ENCODE data around the gene SLC28A1.
A peak's percentile ranks its signal among the peaks of the same experiment; 100 is the strongest.
"Not testable (repeated sequence)": the region's sequence is repeated elsewhere in the genome, so short reads cannot be mapped to it uniquely, and the experiment has no call there.

The SLC28A1 gene

DNA sequence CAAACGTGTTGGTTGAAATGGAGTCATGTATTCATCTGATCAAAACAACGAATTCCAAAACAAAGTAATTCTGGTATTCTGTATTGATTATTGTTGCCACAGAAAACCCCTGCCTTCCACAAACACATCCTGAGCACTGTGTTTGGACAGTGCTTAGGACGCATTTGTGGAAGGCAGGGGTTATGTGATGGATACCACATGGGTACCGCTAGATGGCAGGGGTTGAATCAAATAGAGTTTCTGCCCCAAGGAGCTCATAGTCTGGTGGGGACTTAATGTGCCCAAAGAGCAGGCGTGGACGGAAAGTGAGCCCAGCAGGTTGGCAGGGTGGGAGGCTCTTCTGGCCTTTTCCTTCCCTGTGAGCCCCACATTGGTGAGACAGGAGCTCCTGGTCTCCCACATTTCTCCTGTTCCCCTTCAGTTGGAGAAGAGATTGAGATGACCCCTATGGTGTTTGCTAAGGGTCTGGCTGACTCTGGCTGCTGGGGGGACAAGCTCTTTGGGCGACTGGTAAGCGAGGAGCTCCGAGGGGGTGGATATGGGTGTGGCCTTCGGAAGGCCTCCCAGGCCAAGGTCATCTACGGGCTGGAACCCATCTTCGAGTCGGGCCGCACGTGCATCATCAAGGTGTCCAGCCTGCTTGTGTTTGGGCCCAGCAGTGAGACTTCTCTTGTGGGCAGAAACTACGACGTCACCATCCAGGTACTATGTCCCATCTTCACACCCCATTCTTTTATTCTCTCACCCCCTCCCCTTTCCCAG lies 22.1 kb upstream of the SLC28A1 start:
- DNase-seq (ENCODE audit: low spot score): no peak

DNA sequence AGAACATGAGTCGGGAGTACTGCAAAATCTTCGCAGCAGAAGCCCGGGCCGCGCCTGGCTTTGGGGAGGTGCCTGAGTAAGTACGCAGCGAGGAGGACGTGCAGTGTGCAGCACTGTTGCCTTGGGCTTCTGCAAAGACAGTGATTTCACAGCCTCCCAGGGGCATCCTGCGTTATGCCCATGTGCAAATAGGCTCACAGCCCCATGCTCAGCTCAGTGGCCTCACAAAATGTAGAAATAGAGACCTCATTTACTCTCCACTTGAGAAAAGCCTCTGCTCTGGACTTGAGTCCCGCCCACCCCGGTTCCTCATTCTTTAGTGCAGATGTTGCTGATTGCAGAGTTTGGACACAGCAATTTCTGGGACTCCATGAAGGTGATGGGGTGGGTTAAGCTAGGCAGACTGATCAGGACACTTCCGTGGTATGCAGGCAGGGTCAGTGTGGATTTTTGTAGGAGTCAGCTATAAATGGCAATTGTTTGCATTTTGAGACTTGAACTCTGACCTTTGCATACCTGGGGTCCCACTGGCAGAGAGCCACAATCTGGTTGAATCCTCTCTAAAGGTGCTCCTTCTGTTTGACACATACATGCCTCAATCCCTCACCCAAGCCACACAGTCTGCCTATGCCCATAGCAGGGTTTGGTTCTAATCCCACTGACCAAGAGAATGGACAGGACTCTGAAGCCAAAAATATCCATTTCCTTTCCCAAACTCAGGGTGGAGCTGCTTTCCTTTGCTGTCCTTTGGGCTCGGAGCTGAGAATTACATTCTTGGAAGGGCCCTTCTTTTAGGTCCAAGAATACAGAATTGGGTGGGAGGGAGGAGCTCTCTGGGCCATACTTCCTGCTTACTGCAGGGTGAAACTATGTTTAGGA lies 20.7 kb upstream of the SLC28A1 start:
- DNase-seq (ENCODE audit: low spot score): no peak

DNA sequence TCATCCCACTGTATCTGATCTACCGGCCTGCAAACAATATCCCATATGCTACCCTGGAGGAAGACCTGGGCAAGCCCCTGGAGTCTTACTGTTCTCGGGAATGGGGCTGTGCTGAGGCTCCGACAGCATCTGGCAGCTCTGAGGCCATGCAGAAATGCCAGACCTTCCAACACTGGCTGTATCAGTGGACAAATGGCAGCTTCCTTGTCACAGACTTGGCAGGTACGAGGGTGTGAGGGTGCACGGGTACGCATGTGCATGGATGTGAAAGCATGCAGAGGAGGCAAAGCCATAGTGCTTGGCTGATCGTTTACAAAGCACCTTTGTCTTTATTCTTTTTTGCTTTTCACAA lies 20.0 kb upstream of the SLC28A1 start:
- DNase-seq (ENCODE audit: low spot score): no peak

DNA sequence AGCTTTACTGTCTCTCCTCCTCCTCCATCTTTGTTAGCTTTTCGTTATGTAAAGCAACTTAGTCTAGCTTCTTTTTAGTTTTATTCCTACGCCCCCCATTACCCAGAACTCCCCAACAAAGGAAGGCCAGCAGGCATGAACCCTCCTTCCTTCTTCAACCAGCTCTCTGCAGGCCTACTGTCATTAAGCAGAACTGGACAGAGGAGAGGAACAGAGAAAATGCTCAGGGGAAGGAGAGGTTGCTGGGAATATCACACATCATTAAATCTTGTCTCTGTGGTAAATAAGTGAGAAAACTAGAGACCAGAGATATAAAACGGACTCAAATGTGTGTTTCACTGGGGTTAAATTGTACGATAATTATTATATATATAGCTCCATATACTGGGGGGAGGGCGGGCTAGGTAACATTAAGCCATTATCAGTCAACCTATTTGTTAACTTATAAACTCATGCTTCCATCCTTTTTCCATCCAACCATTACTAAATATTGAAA lies 19.3 kb upstream of the SLC28A1 start:
- no peak for DNase-seq (ENCODE audit: low spot score)

DNA sequence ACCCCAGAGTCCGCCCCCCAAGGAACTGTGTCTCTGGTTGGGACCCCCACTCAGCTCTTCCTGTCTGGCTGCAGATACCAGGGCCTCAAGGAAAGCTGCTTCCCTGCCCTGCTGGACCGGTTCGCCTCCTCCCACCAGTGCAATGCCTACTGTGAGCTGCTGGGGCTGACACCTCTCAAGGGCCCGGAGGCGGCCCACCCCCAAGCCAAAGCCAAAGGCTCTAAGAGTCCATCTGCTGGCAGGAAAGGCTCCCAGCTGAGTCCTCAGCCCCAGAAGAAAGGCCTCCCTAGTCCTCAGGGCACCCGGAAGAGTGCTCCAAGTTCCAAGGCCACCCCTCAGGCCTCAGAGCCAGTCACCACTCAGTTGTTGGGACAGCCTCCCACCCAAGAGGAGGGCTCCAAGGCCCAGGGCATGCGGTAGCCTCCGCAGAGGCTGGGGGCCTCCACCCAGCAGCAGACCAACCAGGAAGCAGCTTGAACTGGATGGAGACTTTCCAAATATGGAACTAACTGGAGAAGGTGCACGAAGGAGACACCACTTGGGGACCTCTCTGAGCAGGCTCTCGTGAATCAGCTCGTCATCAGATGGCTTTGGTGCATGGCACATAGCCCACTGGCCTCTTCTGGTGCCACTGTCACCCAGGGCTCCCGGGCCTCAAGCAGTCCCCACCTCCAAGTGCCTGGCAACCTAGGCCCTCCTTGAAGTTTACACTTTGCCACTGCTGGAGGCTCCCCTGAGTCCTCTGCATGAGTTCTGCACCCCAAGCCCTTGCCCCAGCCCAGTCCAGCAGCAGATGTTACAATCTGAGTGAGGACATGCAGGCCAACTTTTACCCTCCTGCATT lies 16.2 kb upstream of the SLC28A1 start:
- no peak for DNase-seq (ENCODE audit: low spot score)

DNA sequence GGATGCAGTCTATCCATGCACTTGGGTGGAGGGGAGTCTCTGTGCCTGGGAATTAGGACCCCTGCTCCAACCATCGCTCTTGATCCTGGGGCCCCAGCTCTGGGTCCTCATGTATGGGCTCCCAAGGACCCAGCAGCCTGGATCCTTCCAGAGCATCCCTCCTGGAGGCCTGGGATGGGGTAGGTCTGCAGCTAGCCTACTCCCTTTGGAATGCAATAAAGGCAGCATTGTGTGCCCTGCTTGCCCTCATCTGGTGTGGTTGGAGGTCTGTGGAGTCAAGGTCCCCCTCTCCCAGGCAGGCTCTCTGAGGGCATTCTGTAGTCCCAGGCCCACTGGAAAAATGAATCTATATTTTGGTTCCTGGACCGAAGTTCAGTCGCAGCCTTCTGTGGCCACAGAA lies 15.0 kb upstream of the SLC28A1 start:
- DNase-seq (ENCODE audit: low spot score): no peak

DNA sequence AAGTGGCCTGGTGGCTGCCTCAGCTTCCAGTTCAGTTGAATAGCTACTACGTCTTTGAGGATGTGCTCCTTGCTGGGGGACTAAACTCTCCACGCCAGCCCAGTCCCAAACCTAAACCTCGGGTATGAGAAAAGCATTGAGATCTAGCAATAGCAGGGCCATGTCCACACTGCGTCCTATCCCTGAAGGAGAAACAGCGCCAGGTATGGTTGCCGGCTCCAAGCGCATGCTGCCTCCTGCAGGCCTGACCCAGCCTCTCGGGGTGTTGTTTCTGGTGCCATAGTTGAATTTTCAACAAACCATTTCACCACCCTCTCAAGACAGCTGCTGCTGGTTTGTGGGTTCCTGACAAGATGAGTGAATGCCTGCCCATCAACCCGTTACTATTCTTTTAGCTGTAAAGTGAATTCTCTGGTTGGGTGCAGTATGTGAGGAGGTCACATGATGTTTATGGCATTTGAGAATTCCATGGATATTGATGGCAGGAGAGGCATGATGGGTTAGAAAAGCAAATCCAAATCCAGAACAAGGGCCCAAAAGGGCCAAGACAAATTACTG lies 13.0 kb upstream of the SLC28A1 start:
- DNase-seq (ENCODE audit: low spot score): no peak

DNA sequence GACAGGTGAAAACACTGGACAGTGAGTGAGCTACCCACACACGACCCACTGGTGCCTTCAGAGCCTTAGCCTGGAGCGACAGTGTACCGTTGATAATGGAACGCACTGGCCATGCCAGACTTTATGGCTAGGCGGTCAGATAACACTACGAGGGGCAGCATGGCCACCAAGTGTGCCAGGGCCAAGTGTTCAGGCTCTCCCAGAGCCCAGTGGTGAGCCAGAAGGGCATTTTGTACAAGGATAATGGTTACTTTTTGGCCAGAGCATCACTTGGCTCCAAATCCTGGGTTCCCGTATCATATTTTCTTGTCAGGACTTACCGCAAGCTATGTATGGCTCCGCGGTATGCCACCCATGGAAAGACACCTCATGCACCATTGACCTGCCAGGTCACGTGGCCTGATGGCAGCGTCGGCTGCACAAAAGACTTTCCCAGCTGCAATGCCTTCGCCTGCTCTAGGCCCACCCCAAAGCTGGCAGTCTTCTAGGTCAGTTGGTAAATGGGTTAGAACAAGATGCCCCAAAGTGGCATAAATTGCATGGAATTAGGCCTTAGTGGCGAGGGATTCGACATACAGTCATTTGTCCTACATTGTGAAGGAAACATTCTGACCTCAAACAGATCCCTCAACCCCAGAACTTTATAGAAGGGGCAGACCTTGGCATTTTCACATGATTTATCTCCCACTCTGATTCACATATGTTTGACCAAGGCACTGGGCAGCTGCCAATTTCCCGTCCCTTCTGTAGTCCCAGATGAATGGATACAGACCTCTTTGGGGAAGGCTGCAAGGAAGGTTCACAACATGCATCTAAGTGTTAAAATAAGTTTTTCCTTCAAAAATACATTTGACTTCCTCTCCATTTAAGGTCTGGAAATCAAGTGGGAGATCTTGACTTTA lies 12.2 kb upstream of the SLC28A1 start:
- DNase-seq (ENCODE audit: low spot score): no peak

DNA sequence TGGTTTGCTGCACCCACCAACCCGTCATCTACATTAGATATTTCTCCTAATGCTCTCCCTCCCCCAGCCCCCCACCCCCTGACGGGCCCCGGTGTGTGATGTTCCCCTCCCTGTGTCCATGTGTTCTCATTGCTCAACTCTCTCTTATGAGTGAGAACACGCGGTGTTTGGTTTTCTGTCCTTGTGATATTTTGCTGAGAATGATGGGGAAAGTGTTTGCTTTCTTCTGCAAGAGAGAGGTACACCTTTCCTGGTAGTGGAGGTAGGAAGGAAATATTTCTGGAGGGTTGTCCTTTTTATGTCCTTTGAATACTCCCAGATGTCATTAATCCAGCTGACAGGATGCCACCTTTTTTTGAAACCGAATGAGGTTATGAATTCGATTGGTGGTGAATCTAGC lies 10.5 kb upstream of the SLC28A1 start:
- DNase-seq (ENCODE audit: low spot score): no peak

DNA sequence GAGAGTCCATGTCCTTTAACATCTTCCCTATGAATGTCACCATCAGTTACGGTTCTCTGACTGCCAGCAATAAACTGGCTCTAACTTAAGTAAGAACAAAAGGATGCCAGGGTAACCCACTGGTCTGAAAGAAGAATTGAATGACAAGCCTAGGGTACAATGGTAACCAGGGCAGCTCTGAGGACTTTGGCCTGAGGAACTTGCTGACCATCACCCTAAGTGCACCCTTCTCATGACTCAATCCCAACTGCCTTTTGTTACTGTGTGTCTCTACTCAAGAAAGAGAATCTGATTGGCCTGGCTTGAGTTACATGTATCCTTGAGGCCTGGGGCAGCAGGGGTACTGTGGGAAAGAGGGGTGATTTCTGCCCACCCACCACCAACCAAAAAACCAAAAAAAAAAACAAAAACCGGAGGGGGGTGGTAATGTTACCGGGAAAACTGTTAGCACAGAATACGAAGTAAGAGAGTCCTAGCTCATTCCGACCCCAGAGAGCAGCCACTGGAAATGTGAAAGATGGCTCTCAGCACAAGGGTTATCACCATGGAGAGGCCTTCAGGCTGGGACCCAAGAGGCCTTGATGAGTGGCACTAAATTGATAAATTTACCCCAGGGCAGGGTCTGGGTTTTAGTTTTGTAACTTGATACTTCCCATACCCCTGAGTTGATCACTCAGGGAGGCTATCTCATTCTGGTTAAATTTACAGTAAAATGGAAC lies 9.3 kb upstream of the SLC28A1 start:
- peak; percentile 53 for DNase-seq (ENCODE audit: low spot score)

DNA sequence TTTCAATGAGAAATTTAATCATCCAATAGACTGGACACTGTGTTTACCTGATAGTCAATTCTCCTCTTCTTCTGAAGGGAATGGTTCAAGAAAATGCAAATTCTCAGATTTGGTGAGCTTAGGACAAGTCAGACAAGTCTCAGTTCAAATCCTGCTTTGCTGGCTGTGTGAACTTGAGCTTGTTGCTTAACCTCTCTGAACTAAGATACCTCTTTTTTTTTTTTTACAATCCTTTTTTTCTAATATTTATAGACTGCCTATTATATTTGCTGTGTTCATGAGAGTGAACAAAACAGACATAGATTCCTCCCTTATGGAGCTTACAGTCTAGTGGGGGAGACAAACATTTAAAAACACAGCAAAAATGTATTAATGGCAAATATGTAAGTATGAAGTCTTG lies 8.2 kb upstream of the SLC28A1 start:
- no peak for DNase-seq (ENCODE audit: low spot score)

DNA sequence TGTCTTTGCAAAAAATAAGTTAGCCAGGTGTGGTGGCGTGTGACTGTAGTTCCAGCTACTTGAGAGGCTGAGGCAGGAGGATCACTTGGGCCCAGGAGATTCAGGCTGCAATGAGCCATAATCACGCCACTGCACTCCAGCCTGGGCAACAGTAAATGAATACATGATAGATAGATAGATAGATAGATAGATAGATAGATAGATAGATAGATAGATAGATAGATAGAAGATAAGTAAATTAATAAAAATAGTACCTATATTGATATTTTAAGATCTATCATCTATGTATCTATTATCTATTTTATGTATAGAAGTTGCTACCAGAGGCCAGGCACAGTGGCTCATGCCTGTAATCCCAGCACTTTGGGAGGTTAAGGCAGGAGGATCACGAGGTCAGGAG lies 6.8 kb upstream of the SLC28A1 start:
- DNase-seq (ENCODE audit: low spot score): not testable (repeated sequence)

DNA sequence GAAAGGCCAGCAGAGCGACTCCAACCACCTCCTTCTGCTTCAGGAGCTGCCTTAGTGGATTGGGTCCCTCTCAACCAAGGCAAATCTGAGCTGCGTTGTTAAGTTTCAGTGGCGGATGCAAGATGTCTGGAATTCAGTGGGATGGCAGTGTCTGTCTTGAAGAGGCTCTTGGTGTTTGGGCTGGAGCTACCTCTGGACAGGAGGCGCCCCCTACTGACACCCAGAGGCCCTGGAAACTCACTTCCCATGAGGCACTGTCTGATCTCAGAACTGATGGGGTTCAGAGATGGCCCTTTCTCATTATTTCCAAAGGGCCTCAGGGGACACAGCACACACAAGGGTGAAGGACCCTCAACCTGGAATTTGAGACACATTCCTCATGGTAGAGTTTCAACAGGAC lies 6.0 kb upstream of the SLC28A1 start:
- DNase-seq (ENCODE audit: low spot score): peak; percentile 56

DNA sequence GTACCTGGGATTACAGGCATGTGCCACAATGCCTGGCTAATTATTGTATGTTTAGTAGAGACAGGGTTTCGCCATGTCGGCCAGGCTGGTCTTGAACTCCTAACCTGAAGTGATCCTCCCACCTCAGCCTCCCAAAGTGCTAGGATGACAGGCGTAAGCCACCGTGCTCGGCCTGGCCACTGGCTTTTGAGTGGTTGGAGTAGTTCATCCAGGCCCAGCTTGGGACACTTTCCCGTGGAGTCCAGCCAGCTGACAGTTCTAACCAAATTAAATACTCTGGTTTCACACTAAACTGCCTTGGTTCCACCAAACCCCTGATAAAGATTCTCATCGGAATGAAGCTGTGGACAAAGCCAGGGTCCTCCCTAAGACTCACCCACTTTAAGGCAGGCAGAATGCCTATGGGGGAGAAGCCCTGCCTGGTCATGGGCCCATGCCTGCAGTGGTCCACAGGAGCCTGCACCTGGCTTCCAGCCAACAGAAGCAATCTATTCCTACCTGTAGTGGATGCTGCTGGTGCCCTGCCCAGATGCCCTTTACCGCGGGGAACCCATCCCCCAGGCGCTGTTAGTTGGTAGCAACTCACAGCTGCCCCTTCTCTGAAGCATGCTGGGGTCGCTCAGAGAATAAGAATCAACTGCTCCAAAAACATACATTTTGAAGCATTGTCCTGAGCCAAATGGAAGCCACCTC lies 5.2 kb upstream of the SLC28A1 start:
- DNase-seq (ENCODE audit: low spot score): no peak

DNA sequence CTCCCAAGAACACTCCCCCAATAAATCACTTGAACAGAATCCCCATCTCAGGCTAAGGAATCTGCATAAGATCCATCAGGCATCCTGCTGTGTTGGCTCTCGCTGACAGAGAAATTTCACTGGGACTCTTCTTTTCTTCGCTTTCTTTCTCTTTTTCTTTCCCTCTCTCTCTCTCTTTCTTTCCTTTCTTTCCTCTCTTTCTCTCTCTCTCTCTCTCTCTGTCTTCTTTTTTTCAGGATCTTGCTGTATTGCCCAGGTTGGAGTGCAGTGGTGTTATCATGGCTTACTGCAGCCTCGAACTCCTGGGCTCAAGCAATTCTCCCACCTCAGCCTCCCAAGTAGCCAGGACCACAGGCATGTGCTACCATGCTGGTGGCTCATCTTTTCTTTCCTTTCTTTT lies 4.5 kb upstream of the SLC28A1 start:
- no peak for DNase-seq (ENCODE audit: low spot score)

DNA sequence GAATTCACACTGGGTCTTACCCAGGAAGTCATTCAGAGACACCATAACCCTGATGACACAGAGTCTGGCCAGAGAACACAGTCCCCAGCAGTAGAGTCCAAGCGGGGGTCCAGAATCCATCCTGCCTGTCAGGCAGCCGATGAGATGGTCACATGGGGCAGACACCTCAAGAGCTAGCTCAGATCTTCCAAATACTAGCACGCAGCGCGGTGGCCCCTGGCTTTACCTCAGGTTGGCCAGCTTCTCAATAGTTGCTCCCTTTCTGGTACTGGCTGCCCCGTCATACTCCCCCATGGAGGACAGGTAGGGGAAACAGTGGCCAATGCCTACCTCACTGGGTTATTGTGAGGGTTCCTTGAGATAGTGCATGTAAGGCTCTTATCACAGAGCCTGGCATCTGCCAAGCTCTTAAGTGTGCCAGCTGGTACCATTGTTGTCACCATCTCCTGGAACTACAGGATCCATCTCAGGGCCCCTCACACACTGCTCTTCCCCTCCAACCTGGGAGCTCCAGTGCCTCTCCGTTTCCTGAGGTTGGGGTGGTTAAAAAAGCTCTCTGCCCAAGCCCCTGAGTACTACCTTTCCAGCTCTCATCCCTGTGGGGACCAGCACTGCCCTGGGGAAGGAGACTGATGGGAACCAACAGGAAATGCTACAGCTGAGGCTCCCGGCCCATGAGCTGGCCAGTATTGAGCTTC lies 3.5 kb upstream of the SLC28A1 start:
- no peak for DNase-seq (ENCODE audit: low spot score)

DNA sequence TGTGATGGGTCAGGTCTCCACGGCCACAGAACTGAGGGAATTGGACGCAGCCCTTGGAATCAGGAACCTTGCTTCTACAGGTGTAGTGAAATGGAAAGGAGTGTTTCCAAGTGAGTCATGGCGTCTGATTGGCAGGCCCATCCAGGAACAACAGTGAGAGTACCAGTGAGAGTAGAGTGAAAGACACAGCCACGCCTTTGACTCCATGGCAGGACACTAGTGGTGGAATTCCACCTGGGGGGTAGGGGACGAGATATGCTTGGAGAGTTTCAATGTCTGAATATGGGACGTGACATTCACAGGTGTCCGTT lies 3.0 kb upstream of the SLC28A1 start:
- DNase-seq (ENCODE audit: low spot score): no peak

DNA sequence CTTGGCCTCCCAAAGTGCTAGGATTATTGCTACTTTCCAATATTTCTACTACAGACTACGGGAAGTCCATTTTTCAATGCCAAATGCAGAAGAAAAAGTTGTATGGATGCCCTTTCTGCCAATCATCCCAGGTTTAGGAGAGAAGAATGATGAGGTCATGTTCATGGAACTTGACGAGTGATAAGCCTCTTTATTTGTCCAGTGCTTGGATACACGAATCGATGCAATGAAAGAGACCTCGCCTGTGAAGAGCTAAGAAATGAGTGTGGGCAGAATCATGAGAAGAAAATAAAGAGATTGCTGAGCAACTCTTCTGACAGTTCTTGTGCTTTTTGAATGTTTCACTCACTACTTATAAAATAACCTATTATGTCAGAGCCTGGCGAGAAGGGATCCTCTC lies 996 bp upstream of the SLC28A1 start:
- DNase-seq (ENCODE audit: low spot score): peak; percentile 15

DNA sequence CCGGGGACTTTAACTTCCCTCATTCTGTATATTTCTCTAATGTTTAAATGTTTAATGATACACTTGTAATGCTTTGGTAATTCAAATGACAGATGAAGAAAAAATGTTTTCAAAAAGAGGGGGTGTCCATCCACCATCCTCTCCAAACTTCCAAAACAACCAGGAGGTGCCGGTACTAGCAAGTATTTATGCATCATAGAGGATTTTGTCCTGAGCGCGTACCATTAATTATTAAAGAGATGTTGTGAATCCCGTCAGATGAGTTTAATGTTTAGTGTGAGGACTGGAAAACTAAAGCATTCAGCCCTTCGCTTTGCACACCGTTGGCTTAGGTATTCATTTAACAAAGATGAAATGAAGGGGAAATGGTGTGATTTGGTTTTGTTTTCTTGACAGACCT lies 1.3 kb downstream of the SLC28A1 start:
- no peak for DNase-seq (ENCODE audit: low spot score)
